ENCODE data around the gene STX16.

- TF ChIP-seq, protein P1, sequence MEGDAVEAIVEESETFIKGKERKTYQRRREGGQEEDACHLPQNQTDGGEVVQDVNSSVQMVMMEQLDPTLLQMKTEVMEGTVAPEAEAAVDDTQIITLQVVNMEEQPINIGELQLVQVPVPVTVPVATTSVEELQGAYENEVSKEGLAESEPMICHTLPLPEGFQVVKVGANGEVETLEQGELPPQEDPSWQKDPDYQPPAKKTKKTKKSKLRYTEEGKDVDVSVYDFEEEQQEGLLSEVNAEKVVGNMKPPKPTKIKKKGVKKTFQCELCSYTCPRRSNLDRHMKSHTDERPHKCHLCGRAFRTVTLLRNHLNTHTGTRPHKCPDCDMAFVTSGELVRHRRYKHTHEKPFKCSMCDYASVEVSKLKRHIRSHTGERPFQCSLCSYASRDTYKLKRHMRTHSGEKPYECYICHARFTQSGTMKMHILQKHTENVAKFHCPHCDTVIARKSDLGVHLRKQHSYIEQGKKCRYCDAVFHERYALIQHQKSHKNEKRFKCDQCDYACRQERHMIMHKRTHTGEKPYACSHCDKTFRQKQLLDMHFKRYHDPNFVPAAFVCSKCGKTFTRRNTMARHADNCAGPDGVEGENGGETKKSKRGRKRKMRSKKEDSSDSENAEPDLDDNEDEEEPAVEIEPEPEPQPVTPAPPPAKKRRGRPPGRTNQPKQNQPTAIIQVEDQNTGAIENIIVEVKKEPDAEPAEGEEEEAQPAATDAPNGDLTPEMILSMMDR (IDR thresholded peaks at IDR 0.05; ENCODE audit: low read length) = no peak
- no peak for TF ChIP-seq EZH2 (IDR thresholded peaks at IDR 0.05; ENCODE audit: borderline replicate concordance, low read length)
Observed at GRCh38 chr20:58606184-58606583, 44.9 kb upstream of the STX16 start.
